ENCODE data around the gene HSF2.

DNA sequence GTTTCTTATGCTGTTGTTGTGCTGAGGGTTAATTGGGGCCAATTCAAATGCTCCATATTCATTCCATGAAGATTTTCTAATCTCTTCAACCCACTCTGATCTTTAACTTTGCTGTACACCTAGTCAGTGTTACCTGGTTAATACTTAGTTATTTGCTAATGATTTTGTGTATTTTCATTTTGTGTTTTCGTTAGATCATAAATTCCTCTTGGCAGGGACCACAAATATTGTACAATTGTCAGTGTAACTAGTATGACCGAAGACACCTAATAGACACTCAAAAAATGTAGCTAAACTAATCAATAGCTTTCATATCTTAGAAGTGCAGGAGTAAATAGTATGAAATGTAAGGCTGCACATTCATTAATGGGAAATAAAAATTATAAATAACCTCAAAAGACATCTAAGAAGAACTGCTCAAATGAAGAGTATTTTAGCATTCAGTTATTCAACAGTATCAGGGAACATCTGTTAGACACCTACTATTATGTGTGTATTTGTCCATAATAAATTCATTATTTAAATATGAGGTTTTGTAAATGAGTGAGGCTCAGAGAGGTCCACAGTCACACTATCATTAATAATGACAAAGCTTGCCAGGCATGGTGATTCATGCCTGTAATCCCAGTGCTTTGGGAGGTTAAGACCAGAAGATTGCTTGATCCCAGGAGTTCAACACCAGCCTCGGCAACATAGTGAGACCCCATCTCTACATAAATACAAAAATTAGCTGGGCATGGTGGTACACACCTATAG lies 13.4 kb upstream of the HSF2 start:
- TF ChIP-seq, protein P1, sequence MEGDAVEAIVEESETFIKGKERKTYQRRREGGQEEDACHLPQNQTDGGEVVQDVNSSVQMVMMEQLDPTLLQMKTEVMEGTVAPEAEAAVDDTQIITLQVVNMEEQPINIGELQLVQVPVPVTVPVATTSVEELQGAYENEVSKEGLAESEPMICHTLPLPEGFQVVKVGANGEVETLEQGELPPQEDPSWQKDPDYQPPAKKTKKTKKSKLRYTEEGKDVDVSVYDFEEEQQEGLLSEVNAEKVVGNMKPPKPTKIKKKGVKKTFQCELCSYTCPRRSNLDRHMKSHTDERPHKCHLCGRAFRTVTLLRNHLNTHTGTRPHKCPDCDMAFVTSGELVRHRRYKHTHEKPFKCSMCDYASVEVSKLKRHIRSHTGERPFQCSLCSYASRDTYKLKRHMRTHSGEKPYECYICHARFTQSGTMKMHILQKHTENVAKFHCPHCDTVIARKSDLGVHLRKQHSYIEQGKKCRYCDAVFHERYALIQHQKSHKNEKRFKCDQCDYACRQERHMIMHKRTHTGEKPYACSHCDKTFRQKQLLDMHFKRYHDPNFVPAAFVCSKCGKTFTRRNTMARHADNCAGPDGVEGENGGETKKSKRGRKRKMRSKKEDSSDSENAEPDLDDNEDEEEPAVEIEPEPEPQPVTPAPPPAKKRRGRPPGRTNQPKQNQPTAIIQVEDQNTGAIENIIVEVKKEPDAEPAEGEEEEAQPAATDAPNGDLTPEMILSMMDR (IDR thresholded peaks at IDR 0.05): no peak
- no peak for TF ChIP-seq POLR2A (IDR thresholded peaks at IDR 0.05)
